Measurements from ENCODE around the gene FAM118A. TPM values are rescaled to one million over a fixed set of nuclear protein-coding genes. Genes with fewer than 3 reads are reported as not detected.

Gene FAM118A
- total RNA-seq, 1 donor from 2014 or later: 44.9 TPM

DNA sequence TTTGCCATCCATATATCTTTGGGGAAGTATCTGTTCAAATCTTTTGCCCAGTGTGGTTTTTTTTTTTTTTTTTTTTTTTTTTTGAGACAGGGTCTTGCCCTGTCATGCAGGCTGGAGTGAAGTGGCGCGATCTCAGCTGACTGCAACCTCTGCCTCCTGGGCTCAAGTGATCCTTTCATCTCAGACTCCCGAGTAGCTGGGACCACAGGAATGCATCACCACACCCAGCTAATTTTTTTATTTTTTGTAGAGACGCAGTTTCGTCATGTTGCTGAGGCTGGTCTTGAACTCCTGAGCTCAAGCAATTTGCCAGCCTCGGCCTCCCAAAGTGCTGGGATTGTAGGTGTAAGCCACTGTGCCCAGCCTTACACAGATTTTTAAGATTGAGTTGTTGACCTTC lies 4.8 kb upstream of the FAM118A start:
- ATAC-seq (no peak), DNase-seq (ENCODE audit: low spot score) (no peak)
- intact Hi-C loops (cut with DNase I): no loop called here

DNA sequence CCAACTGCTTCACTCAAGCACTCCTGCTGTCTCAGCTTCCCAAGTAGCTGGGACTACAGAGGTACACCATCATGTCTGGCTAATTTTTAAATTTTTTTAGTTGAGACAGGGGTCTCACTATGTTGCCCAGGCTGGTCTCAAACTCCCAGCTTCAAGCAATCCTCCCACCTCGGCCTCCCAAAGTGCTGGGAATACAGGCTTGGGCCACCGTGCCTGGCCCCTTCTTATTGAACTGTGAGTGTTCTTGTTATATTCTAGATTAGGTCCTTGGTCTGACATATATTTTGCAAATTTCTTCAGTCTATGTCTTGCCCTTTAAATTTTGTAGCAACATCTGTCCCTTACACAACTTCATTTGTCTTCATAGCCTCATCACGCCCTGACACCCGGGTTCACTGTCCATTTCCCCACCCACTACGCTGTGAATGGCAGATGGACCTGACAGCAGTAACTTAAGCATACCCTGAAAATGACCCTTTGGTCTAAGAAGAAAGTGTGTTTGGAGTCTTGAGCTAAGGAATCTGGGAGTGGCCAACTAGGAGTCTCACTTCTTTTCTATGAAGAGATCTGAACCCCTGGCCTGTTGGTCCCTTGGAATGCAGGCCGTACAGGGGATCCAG lies 4.2 kb upstream of the FAM118A start:
- intact Hi-C loops (cut with DNase I): no loop called here
- ATAC-seq: no peak
- no peak for DNase-seq (ENCODE audit: low spot score)

DNA sequence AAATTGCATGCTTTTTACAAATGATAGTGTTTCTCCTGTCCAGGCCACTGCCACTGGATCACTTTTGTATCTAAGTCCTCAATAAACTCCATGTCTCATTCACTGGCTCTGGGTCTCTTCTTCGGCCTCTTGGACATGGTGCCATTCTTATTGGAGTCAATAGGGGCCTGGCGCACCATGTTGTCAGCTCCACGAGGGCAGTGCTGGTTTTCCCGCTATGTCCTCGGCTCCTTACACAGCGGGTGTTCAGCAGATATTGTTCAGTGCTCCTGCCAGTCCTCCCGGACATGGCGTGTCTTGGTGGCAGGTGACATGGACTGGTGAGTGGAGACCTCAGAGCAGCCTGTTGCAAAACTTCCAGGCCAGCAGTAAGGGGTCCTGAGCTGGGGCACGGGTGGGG lies 3.6 kb upstream of the FAM118A start:
- no peak for DNase-seq (ENCODE audit: low spot score)
- ATAC-seq: no peak
- intact Hi-C loops (cut with DNase I): no loop called here

DNA sequence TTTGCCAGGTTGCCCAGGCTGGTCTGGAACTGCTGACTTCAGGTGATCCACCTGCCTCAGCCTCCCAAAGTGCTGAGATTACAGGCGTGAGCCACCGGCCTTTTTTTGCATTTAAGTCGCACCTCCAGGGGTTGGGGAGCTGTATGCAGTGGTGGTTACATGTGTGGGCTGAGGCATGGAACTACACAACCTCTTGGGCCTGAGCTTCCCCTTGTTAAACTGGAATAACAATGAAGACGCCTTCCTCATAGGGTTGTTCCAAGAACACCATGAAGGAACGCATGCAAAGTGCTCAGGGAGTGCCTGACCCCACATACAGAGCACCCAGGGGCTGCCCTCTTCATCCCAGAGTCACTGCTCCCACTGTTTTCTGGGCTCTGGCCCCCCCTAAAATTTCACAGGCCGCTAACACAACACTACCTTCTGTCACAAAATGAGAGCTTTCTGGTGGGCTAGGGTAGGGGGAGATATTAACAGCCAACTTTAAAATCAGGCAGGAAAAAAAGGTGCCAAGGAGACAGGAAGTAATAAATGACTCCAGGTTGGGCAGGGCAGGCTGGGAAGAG lies 1.3 kb upstream of the FAM118A start:
- ATAC-seq (no peak), DNase-seq (ENCODE audit: low spot score) (no peak)
- intact Hi-C loops (cut with DNase I): no loop called here

DNA sequence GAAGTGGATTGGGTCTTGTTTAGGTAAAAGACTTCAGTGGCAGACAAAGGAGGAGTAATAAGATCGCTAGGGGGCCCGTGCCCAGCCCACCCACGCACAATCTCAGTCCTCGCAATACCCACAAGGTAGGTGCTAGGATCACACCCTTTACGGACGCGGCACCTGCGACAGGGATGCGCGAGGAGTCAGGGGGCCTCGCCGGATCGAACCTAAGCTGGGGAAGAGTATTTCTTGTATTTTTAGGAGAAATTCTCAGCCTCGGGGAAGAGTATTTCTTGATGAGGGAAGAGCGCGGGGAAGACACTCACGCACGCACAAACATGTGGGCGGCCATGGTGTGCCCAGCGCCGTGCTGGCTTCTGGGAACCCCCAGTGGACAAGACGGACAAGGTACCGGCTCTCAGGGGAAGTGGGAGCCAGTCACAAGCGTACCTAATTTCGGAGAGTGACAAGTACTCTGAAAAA lies 745 bp upstream of the FAM118A start:
- DNase-seq (ENCODE audit: low spot score) (no peak), ATAC-seq (peak; percentile 21)
- intact Hi-C loops (cut with DNase I): no loop called here

DNA sequence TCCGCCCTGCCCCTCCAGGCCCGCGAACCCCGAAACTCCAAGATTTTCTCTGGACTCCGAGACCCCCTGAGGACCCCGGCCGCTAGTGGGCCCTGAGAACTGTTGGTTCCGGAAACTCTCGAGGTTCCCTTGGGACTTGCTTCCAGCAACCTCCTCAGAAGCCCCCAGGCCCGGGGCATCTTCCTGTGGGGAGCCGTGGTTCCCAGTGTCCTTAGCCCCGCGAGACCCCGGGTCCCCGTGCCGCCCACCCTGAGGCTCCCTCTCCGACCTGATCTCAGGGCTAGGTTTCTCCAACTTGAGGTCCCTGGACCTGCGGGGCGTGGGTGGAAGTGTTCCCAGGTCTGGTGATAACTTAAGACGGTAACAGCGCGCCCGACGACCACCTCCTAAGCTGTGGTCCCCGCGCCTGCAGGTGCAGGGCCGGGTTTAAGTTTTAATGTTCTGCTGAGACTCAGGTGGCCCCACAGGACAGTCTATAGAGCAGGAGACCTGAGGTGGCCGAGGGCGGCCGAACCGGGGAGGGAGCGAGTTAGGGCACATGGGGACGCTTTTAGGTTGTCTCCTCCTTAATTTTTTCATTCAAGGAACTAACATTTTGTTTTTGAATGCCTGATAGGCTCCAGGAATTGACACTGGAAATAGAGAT lies 720 bp downstream of the FAM118A start:
- DNase-seq (ENCODE audit: low spot score) (no peak), ATAC-seq (no peak)
- intact Hi-C loops (cut with DNase I): no loop called here

DNA sequence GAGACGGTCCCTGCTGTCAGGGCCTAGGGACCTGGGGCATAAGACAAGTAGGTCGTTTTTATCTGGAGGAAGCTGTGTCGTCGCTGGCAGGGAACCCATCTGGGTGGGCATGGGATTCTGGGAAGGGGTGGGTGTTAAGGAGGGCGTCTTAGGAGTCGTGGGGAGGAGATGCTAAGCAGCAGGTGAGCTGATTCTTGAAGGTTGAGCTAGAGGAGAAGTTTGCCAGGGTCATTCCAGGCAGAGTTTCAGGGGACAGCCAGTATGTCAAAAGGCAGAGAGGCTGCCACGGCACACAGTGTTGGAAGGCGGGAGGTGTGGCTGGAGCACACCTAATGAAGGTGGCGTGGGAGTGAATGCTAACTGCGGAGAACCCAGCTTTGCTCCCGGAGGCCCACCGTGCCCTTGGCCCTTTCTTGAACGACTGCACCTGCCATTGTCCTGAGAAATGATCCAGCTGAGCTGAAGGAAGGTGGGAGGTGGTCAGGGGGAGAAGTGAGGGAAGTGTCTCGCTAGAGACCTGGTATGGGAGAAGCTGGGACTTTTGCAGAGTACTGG lies 1.3 kb downstream of the FAM118A start:
- intact Hi-C loops (cut with DNase I): no loop called here
- ATAC-seq: no peak
- DNase-seq (ENCODE audit: low spot score): no peak

DNA sequence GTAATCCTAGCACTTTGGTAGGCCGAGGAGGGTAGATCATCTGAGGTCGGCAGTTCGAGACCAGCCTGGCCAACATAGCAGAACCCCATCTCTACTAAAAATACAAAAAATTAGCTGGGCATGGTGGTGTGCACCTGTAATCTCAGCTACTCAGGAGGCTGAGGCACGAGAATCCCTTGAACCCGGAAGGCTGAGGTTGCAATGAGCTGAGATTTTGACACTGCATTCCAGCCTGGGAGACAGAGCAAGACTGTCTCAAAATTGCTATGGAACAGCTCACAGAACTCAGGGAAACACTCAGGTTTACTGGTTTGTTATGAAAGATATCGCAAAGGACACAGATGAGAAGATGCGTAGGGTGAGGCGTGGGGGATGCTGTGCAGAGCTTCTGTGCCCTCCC lies 2.7 kb downstream of the FAM118A start:
- ATAC-seq (no peak), DNase-seq (ENCODE audit: low spot score) (no peak)
- intact Hi-C loops (cut with DNase I): no loop called here

DNA sequence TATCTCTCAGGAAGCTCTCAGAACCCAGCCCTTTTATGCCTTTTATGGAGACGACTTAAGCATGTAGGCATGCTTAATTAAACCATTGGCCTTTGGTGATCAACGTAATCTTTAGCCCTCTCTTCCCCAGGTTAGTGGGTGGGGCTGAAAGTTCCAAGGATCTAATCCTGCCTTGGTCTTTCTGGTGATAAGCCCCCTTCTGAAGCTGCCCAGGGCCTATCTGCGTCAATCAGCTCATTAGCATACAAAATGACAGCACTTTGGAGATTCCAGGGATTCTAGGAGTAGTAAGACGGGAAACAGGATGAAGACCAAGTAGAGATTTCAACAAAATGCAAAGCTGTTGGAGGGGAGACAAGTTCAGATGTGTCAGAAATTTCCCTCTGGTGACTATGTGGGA lies 3.1 kb downstream of the FAM118A start:
- ATAC-seq (no peak), DNase-seq (ENCODE audit: low spot score) (no peak)
- intact Hi-C loops (cut with DNase I): no loop called here

DNA sequence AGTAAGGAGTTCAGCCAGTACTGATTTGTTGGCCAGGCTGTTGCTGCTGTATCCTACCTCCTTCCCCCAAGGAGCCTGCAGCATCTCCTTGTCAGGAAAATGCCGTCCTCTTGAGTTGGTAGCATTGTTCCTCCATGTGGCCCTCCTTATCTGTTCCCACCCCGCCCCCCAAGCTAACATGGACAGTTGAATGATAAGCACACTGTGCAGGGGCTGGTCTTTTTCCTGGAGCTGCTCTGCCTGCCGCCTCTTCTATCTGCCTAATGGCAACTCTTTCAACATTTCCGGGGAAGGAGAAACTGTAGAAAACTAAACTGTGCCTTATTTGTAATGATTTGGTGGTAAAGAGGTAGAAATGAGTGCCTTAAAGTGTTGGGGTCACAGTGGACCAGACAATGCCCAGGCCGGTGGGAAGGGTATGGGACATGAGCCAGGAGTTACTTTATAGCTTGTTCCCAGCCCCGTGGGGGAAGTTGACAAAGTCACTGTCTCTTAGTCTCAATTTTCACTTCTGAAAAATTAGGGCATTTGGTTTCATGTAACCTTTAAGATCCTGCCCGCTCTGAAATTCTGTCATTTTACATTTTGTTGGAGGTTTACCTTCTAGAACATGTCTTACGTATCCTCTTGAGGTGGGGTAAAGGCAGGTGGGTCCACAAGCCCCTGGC lies 4.5 kb downstream of the FAM118A start:
- intact Hi-C loops (cut with DNase I): no loop called here
- ATAC-seq (no peak), DNase-seq (ENCODE audit: low spot score) (no peak)

DNA sequence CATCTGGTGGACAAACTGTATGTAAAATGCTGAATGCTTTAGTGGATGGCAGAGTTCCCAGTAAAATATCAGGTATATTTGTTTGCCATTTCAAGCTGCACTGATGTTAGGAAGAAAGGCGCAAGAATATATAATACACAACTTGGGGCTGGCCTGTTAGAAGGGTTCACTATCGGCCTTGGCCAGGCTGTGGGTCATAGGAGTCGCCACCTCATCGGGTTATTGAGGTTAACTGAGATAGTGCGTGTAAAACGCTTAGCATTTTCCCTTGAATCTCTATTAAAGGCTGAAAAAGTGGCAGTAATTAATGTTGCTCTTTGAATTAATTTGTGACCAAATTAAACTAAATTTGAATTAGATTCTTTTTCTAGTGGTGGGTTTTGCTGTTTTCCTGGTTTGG lies 5.1 kb downstream of the FAM118A start:
- no peak for ATAC-seq
- intact Hi-C loops (cut with DNase I): no loop called here
- DNase-seq (ENCODE audit: low spot score): no peak

DNA sequence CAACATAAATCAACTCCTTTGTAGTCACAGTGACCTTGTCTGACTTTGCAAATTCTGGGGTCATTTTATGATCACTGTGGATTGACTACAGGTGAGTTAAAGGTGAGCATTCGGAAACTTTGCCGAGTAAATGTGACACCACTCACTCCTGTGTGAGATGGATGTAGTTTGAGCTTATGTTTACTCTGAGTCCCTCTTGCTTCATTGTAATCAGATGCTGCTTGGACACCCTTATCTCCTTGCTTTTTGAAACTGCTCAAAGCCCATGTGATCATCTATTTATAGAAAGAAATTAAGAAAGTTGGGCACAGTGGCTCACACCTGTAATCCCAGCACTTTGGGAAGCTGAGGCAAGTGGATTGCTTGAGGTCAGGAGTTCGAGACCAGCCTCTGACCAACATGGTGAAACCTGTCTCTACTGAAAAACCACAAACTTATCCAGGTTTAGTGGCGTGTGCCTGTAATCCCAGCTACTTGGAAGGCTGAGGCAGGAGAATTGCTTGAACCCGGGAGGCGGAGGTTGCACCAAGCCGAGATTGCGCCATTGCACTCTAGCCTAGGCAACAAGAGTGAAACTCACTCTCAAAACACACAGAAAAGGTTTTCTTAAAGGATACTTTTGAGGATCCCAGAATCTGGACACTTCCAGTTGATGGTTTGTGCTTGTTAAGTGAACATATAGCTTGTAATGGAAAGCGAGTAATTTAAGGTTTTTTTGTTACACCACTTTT lies 7.2 kb downstream of the FAM118A start:
- no peak for DNase-seq (ENCODE audit: low spot score)
- intact Hi-C loops (cut with DNase I): no loop called here
- ATAC-seq: peak; percentile 4

DNA sequence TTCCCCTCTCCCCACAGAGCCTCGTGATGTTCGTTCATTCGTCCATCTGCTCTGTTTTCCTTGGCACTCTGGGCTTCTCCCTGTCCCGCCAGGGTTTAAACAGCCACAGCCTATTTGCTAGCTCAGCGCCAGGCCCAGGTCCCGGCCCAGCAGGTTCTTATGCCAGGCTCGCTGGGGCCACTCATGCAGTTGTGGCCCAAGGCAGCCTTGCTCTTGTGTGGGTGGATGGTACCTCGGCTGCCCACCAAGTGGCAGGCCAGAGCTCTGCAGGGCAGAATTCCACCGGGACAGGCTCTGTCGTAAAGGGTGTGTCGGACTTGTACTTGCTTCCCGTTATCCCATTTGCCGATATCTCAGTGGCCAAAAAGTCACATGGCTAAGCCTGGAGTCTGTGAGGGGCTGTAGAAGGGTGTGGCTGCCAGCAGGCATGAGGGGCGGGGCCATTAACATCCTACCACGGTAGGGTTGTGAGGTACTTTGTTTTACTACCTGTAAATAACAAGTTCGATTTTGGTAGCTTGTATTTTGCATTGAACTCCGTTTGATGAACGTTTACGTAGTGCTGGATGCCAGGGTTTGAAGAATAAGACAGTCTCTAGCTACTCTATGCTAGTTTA lies 7.9 kb downstream of the FAM118A start:
- ATAC-seq: peak; percentile 87
- DNase-seq (ENCODE audit: low spot score): peak; percentile 68

DNA sequence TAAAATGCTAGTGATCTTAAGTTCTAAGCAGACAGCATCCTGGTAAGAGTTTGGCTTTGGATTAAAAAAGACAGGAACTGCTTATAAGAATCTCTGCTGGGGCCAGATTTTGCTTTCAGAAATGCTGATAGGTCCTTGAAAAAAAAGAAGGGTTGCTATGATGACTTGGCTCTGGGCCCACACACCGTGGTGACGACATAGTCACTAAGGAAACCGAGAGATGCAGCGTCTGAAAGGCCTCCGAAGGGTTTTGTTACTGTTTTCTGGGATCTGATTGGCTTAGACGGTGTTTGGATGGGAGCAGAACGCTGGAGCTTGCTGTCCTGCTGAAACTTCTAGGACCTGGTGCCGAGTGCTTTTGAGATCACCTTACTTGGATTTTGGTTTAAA lies 8.4 kb downstream of the FAM118A start:
- ATAC-seq (peak; percentile 81), DNase-seq (ENCODE audit: low spot score) (peak; percentile 88)
- intact Hi-C loops (cut with DNase I): no loop called here

More for the DNA sequence above, 7.9 kb downstream of the FAM118A start:
- intact Hi-C loops (cut with DNase I): no loop called here

DNA sequence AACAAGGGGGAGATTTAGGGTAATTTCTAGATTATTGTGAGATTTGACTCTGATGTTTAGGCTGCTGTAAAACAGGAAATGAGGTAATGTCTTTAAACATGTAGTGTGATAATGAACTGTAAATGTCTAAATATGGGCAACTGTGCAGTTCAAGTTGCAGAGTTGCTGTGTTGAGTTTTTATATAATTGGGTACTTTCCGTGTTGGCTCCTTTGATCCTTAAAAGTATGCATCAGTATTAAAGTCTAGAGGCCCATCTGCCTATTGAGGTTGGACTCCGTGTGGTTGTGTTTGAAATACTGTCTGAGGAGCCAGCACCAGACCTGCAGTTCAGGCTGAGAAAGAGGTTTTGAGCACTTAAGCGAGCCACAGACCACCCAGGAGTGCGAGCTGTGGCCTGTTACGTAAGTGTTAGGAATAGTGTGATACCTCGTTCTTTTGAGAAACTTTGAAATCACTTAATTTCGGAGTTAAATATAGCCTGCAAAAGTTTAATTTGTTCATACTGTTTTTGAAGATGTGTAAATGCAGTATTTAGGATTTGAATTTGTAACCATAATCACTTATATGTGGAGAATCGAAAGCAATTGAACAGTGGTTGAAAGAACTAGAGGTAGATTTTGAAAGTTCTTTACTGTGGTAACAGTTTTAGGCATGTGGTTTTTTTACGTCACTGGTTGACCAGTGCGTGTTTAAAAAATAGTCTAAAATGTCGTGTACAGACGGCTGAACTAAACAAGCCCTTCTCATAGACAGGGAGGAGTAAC lies 9.0 kb downstream of the FAM118A start:
- intact Hi-C loops (cut with DNase I): no loop called here
- no peak for DNase-seq (ENCODE audit: low spot score)
- ATAC-seq: peak; percentile 72

DNA sequence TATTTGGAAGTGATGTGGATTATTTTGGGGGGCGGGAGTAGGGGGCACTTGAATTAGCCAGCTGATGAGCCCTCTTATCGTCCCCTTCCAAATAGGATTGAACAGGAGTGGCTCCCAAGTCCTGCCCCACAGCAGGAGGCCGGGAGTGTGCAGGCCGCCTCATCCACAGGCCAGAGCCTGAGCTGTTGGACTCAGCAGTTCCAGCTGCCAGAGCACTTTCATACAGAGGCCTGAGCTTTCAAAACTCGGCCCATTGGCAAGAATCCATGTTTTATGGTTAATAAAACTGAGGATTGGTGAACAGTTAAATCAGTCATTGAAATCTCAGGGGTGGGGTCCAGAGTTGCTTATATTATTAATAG lies 9.6 kb downstream of the FAM118A start:
- DNase-seq (ENCODE audit: low spot score) (no peak), ATAC-seq (peak; percentile 65)
- intact Hi-C loops (cut with DNase I): no loop called here

DNA sequence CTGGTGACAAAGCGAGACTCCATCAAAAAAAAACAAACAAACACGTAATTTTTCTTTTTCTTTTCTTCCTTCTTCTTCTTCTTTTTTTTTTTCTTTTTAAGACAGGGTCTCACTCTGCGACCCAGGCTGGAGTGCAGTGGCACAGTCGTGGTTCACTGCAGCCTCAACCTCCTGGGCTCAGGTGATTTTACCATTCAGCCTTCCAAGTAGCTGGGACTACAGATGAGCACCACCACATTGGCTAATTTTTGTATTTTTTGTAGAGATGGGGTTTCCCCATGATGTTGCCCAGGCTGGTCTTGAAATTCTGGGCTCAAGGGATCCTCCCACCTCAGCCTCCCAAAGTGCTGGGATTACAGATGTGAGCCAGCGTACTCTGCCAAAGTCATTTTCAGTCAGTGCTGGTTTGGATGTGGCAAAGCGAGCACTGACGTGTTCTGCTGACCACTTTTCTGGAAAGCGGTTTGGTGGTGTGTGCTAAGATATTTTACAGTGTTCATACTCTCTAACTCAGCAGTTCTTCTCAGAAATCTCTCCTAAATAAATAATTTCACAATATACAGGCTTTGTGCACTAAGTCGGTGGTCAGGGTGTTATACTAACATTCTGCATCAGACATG lies 10.7 kb downstream of the FAM118A start:
- ATAC-seq (peak; percentile 27), DNase-seq (ENCODE audit: low spot score) (no peak)
- intact Hi-C loops (cut with DNase I): no loop called here

DNA sequence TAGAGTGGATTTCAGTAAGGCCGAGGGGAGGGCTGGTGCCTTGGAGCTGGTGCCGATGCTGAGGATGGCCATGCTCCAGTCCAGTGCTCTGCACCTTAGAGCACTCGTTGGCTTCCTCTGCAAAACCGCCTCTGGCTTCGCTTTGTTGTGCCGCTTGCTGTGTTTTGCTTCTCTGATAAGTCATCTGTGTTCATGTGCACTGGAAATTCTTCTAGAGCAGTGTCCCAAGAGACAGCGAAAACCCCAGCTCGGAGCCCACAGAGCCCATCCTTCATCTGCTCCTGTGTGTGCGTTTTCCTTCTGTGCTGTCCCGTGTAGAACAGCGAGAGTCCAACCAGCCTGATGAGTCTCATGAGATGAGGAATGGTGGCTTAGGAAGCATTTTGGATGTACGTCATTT lies 12.1 kb downstream of the FAM118A start:
- ATAC-seq: no peak
- DNase-seq (ENCODE audit: low spot score): no peak
- intact Hi-C loops (cut with DNase I): no loop called here
